GM13977 (cell line): ENCODE results near the gene PCF11.
A peak's percentile ranks its signal among the peaks of the same experiment; 100 is the strongest.
"Not testable (repeated sequence)": the region's sequence is repeated elsewhere in the genome, so short reads cannot be mapped to it uniquely, and the experiment has no call there.

ENCODE experiments used
- DNase-seq: peaks from one replicate; pipeline ENCODE4 v3.0.0; 2012; ENCODE audit warnings: low spot score
- in situ Hi-C: fragments of 300-500 bp; cut with MboI; formaldehyde crosslinking; loops from one replicate; pipeline ENCODE4 v1.12.0; 2022; ENCODE audit warnings: low sequenced_read_pairs, low pct_unique_long_range_greater_than_20kb, mixed read lengths, inconsistent platforms; ENCODE audit not compliant: unreplicated experiment
- TF ChIP-seq, protein P1 (sequence below): IDR thresholded peaks from 2 replicates; pipeline ENCODE4 v1.5.1; 2012; ENCODE audit warnings: mild to moderate bottlenecking, control low read depth; ENCODE audit not compliant: insufficient read depth; ENCODE audit errors: extremely low read depth, missing control alignments

The PCF11 gene

DNA sequence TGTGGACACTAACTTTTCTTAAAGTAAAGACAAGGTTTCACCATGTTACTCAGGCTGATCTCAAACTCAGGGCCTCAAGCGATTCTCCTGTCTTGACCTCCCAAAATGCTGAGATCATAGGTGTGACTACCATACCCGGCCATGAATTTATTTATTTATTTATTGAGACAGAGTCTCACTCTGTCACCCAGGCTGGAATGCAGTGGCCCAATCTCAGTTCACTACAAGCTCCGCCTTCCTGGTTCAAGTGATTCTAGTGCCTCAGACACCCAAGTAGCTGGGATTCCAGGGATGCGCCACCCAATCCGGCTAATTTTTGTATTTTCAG is 29.7 kb upstream of the PCF11 start:
- no peak for DNase-seq
- in situ Hi-C loops, result no loop called here
- TF ChIP-seq, protein P1, sequence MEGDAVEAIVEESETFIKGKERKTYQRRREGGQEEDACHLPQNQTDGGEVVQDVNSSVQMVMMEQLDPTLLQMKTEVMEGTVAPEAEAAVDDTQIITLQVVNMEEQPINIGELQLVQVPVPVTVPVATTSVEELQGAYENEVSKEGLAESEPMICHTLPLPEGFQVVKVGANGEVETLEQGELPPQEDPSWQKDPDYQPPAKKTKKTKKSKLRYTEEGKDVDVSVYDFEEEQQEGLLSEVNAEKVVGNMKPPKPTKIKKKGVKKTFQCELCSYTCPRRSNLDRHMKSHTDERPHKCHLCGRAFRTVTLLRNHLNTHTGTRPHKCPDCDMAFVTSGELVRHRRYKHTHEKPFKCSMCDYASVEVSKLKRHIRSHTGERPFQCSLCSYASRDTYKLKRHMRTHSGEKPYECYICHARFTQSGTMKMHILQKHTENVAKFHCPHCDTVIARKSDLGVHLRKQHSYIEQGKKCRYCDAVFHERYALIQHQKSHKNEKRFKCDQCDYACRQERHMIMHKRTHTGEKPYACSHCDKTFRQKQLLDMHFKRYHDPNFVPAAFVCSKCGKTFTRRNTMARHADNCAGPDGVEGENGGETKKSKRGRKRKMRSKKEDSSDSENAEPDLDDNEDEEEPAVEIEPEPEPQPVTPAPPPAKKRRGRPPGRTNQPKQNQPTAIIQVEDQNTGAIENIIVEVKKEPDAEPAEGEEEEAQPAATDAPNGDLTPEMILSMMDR, result no peak

DNA sequence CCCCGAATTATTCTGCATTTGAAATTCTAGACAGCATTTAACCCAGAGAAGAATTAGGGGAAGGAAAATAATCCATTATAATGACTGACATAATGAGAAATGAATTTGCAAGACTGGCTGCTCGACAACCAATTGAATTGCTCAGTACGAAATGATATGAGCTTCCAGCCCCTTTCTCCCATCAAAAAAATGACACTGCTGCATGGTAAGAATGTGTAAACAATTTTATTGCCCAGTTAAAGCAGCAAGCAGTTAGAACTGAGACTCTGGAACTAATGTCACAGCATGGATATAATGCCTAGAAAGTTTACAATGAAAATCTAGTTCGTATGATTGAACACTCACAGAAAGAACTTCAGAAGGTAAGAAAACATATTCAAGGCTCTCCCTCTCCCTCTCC is 24.7 kb upstream of the PCF11 start:
- in situ Hi-C loops, result no loop called here
- TF ChIP-seq, protein P1, result no peak
- no peak for DNase-seq

DNA sequence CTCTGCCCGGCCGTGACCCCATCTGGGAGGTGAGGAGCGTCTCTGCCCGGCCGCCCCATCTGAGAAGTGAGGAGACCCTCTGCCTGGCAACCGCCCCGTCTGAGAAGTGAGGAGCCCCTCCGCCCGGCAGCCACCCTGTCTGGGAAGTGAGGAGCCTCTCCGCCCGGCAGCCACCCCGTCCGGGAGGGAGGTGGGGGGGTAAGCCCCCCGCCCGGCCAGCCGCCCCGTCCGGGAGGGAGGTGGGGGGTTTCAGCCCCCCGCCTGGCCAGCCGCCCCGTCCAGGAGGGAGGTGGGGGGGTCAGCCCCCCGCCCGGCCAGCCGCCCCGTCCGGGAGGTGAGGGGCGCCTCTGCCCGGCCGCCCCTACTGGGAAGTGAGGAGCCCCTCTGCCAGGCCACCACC is 23.7 kb upstream of the PCF11 start:
- in situ Hi-C loops, DNase-seq: not testable (repeated sequence)

DNA sequence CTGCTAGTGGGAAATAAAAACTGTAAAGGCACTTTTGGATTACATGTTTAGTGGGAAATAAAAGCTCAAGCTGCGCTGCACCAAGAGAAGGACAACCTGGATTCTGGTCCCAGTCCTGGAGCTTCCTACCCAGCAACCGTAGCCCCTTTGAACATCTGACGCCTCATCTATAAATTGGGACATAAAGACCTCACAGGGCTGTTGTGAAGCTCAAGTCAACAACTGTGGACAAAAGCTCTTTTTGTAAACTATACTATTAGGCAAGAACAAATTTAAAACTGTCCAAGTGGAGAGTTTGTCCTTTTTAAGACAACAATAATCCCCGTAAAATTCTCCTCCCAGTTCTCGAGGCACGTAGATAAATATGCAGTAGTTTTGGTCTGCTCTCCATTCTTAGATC is 17.6 kb upstream of the PCF11 start:
- TF ChIP-seq, protein P1, result no peak
- in situ Hi-C loops, result no loop called here
- DNase-seq, result no peak

DNA sequence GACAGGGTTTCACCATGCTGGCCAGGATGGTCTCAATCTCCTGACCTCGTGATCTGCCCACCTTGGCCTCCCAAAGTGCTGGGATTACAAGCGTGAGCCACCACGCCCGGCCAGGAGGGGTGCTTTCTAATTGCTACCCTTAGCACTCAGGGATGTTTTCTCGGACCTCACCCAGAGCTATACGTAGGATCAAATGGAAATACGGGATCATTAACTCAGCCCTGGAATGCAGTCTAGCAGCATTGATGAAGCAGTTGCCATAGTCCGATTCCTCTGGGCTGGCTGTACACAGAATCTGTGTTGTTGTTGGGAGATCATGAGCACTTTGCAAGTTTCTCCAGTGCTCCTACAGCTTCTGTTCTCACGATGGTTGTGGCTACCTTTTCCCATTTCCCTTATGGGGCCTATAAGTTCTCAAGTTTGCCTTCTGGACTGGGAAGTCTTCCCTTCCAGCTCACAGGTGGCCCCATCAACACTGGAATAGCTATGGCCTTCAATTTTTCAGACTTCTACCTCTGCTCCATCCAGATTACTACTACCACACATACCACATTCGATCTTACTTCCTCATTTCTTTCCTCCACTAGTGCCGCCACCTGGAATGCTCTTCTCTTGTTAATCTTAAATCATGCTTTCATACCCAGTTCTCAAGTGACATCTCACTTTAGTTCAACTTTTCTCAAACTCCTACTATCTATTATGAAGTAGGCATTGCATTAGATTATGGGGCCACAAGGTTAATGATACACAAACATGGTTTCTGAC is 16.1 kb upstream of the PCF11 start:
- in situ Hi-C loops, result no loop called here
- TF ChIP-seq, protein P1, result no peak
- peak; percentile 17 for DNase-seq

DNA sequence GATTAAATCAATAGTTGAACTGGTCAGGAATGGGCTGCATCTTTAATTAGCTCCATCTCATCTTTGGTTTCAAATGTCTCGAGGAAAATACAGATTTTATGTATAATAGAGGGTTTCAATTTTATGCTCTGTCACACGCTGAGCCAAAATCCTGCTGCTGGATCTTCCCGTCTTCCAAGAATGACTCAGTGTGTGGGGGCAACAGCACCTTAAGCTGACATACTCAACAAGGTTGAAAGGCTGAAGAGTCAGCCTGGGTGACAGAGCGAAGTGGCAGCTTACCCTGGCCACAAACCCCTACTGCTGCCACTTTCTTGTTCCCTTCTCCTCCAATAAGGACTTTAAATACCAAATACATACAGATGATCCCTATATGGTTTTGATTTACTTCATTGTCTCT is 9.0 kb upstream of the PCF11 start:
- in situ Hi-C loops, result no loop called here

DNA sequence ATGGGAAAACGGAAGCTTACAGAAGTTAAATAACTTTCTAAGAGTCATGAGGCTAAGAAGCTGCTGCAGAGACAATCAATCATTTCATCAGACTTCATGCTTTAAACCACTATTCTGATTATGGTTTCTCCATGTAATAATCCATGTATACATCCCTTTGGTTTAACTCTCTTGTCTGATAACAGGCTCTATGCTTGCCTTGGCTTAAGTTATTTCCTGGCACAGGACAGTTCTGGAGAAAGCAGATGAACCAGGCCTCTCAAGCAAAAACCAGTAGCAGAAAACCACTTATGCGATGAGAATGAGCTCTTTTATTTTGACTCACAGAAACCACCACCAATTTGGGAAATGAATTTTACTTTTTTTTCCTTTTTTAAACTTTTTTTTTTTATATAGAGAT is 6.5 kb upstream of the PCF11 start:
- TF ChIP-seq, protein P1, result no peak
- DNase-seq, result no peak
- in situ Hi-C loops, result no loop called here

More for the DNA sequence above, 9.0 kb upstream of the PCF11 start:
- no peak for DNase-seq
- TF ChIP-seq, protein P1, result no peak
